ENCODE measurements around the gene CLECL1.

- TF ChIP-seq POLR2A (IDR thresholded peaks at IDR 0.05; ENCODE audit: low read depth, low read length): no peak
- TF ChIP-seq SPI1 (IDR thresholded peaks at IDR 0.05; ENCODE audit: low read depth, low read length): no peak
- TF ChIP-seq POLR2AphosphoS5 (IDR thresholded peaks at IDR 0.05; ENCODE audit: low read depth, low read length): no peak
- no peak for TF ChIP-seq TAF1 (IDR thresholded peaks at IDR 0.05; ENCODE audit: low read depth, low read length)
- TF ChIP-seq POU2F2 (IDR thresholded peaks at IDR 0.05; ENCODE audit: low read depth, low read length): no peak
- no peak for TF ChIP-seq PAX5 (IDR thresholded peaks at IDR 0.05; ENCODE audit: insufficient read depth, low read length, severe bottlenecking)
These were observed 40.5 kb upstream of the CLECL1 start for GRCh38 chr12:9773216-9773877.
